Sigmoid colon (tissue), 7 donors: Measurements from ENCODE around the gene CST8. TPM values are rescaled to one million over a fixed set of nuclear protein-coding genes. Genes with fewer than 3 reads are reported as not detected.

Source experiments
- DNase-seq: peaks from one replicate; pipeline ENCODE4 v3.0.0-alpha.2; 2019
- H3K27ac ChIP-seq, 4 donors: fragments of 200-600 bp; sonication (generic); one replicate each; pipeline ENCODE4 v1.5.1; 2016 to 2019; ENCODE audit warnings: mild to moderate bottlenecking in 1 of 4
- H3K27me3 ChIP-seq, 3 donors: fragments of 200-600 bp; sonication (generic); one replicate each; pipeline ENCODE4 v1.5.1; 2019; ENCODE audit warnings: mild to moderate bottlenecking in 1 of 3
- H3K36me3 ChIP-seq, 4 donors: fragments of 200-600 bp; sonication (generic); one replicate each; pipeline ENCODE4 v1.5.1; 2016 to 2019
- H3K4me1 ChIP-seq, 4 donors: fragments of 200-600 bp; sonication (generic); one replicate each; pipeline ENCODE4 v1.5.1; 2017 to 2019
- H3K4me3 ChIP-seq, 4 donors: fragments of 200-600 bp; sonication (generic); one replicate each; pipeline ENCODE4 v1.5.1; 2017 to 2019; ENCODE audit warnings: mild to moderate bottlenecking in 2 of 4, moderate library complexity in 1 of 4
- H3K9me3 ChIP-seq, 4 donors: fragments of 200-600 bp in 3 of 4; sonication (generic) in 3 of 4; one replicate each; pipeline versions ENCODE4 v1.5.1 to v1.6.1; 2013 to 2019
- EP300 ChIP-seq, 4 donors: sonication (generic); formaldehyde crosslinking; IDR thresholded peaks; one replicate each; pipeline ENCODE4 v1.6.1; 2017; ENCODE audit warnings: antibody characterized with exemption in 4 of 4
- POLR2A ChIP-seq, 2 donors: fragments of 450-650 bp; IDR thresholded peaks; one replicate each; pipeline ENCODE4 v1.6.1; 2016; ENCODE audit warnings: antibody characterized with exemption in 2 of 2, mild to moderate bottlenecking in 2 of 2, moderate library complexity in 2 of 2
- POLR2AphosphoS5 ChIP-seq, 4 donors: sonication (generic); formaldehyde crosslinking; IDR thresholded peaks; one replicate each; pipeline ENCODE4 v1.6.1; 2017; ENCODE audit warnings: antibody characterized with exemption in 4 of 4
- WGBS, 2 donors: extraction: QIAGEN DNeasy Blood & Tissue Kit; methylation state at CpG; one replicate each; pipeline ENCODE4 v1.1.7; 2013; 5-methylcytosine and 5-hydroxymethylcytosine counted together
- intact Hi-C: fragments of 100-400 bp; cut with DNase I; formaldehyde crosslinking; loops from one replicate; pipeline ENCODE4 v1.15.1; 2023
- polyA plus RNA-seq, 3 donors: library from polyadenylated mRNA; stranded (reverse); fragments of 200-250 nt; gene quantifications; one replicate each; pipeline ENCODE4 v1.2.3, GENCODE V29; 2013
- total RNA-seq, 4 donors: library from RNA; depleted of rRNA; stranded (reverse); fragments of >200 nt; gene quantifications; one replicate each; pipeline ENCODE4 v1.1.0, GENCODE V29; 2016
- TF ChIP-seq, protein P1 (sequence below), 4 experiments: fragments of 450-650 bp in 3 of 4; fragments of 200-600 bp in 1 of 4; IDR thresholded peaks; one replicate each; pipeline ENCODE4 v1.5.1; 2016 to 2019; ENCODE audit warnings: antibody characterized with exemption in 4 of 4, mild to moderate bottlenecking in 3 of 4, moderate library complexity in 2 of 4
- donor health status: healthy with polysubstance abuse.
- donor health status: Bipolar disorder and iron deficiency.
- donor health status: healthy.

The CST8 gene
- total and polyA plus RNA-seq, 7 donors = not detected

DNA sequence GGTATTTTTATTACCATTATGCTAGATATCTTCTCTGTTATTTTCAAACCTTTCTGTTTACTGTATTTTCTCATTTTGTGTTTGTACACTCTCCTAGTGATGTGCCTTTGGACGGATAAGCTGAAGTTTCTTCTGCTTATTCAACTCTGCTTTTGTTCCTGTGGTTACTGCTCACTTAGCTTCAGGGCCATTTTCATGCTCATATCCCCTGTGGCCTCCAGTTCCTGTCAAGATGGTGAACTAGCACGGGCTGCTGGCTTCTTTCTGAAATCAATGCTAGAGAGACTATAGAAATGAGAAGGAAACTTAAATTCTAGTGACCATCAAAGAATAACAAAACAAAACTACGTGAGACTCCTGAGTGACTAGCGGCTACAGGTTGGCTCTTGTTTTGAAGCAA lies 6.8 kb upstream of the CST8 start:
- Histone ChIP-seq H3K9me3 (no peaks in the 10 kb centered on the region), H3K36me3 (no peaks in the 10 kb centered on the region), H3K27ac (no peak overlapping the region), H3K4me1 (no peaks in the 10 kb centered on the region), H3K4me3 (no peak overlapping the region), H3K27me3 (no peaks in the 10 kb centered on the region)
- WGBS, 2 donors = 58 to 76% methylated on average over 4 of the region's 4 CpGs
- intact Hi-C loops = no loop called here
- TF ChIP-seq EP300 (IDR thresholded peaks at IDR 0.05) (no peak), POLR2AphosphoS5 (IDR thresholded peaks at IDR 0.05) (no peak), POLR2A (IDR thresholded peaks at IDR 0.05) (no peak)
- TF ChIP-seq, protein P1, sequence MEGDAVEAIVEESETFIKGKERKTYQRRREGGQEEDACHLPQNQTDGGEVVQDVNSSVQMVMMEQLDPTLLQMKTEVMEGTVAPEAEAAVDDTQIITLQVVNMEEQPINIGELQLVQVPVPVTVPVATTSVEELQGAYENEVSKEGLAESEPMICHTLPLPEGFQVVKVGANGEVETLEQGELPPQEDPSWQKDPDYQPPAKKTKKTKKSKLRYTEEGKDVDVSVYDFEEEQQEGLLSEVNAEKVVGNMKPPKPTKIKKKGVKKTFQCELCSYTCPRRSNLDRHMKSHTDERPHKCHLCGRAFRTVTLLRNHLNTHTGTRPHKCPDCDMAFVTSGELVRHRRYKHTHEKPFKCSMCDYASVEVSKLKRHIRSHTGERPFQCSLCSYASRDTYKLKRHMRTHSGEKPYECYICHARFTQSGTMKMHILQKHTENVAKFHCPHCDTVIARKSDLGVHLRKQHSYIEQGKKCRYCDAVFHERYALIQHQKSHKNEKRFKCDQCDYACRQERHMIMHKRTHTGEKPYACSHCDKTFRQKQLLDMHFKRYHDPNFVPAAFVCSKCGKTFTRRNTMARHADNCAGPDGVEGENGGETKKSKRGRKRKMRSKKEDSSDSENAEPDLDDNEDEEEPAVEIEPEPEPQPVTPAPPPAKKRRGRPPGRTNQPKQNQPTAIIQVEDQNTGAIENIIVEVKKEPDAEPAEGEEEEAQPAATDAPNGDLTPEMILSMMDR (IDR thresholded peaks at IDR 0.05) = no peak
- no peak for DNase-seq

DNA sequence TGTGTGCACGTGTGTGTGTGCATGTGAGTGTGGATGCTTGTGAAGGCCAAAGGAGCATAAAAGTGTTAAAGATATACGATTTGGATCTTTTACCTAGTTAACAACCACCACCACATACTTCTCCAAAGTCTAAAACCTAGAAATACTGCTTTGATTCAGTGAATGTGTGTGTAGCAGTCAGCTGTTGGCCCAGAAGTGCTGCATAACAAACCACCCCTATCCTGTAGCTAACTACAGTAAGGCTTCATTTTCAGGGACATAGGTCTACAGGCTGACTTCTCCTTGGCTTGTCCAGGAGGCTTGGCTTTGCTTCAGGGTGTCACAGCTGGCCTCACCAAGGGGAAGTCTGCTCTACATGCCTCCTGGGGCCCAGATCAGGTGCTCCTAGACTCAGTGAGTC lies 2.4 kb upstream of the CST8 start:
- no peaks in the 10 kb centered on the region for H3K27me3 ChIP-seq
- intact Hi-C loops = no loop called here
- no peaks in the 10 kb centered on the region for H3K9me3 ChIP-seq
- no peaks in the 10 kb centered on the region for H3K36me3 ChIP-seq
- 71 to 91% methylated on average over 2 of the region's 2 CpGs for WGBS, 2 donors
- no peak overlapping the region for H3K27ac ChIP-seq
- no peak for DNase-seq
- TF ChIP-seq, protein P1 (IDR thresholded peaks at IDR 0.05) = no peak
- TF ChIP-seq EP300 (IDR thresholded peaks at IDR 0.05) (no peak), POLR2A (IDR thresholded peaks at IDR 0.05) (no peak), POLR2AphosphoS5 (IDR thresholded peaks at IDR 0.05) (no peak)
- H3K4me3 ChIP-seq = no peak overlapping the region
- no peaks in the 10 kb centered on the region for H3K4me1 ChIP-seq

DNA sequence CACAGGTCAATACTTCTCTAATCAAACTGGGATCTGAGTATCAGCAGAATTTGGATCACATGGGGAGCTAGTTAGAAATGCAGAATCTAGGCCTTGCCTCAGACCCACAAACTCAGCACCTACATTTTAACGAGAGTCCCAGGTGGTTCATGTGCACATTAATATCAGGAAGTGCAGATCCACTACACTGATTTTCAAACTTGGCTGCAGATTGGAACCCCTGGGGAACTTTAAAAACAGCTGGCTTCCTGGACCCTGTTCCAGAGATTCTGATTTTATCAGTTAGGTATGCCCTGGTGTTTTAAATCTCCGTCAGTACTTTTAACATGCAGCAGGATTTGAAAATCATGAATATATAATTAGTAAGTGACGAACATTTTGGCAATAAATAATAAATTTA lies 1.9 kb upstream of the CST8 start:
- 76 to 90% methylated on average over 3 of the region's 3 CpGs for WGBS, 2 donors

DNA sequence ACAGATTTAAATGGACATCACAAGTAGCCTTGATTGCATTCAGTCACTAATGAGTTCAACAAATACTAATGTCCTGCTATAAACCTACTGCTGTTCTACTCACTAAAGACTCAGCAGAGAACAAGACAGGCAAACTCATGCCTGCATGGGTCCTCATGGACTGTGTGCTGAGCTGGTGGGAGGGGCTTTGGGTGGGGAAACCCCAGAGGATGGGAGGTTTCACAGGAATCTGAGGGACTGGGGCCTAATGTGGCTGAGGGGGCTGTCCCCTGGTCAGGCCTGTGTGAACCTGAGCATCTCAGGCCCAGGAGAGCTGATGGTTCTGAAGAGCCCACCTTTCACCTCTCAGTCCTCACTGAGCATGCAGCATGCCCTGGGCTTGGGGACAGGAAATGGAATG lies 1.4 kb downstream of the CST8 start:
- intact Hi-C loops = no loop called here
- Histone ChIP-seq H3K9me3 (no peaks in the 10 kb centered on the region), H3K4me1 (no peaks in the 10 kb centered on the region), H3K36me3 (no peaks in the 10 kb centered on the region), H3K4me3 (no peak overlapping the region), H3K27me3 (no peaks in the 10 kb centered on the region), H3K27ac (no peak overlapping the region)
- TF ChIP-seq POLR2A (IDR thresholded peaks at IDR 0.05) (no peak), EP300 (IDR thresholded peaks at IDR 0.05) (no peak), POLR2AphosphoS5 (IDR thresholded peaks at IDR 0.05) (no peak)
- TF ChIP-seq, protein P1 (IDR thresholded peaks at IDR 0.05) = no peak
- no peak for DNase-seq

More for the DNA sequence above, 1.9 kb upstream of the CST8 start:
- Histone ChIP-seq H3K36me3 (no peaks in the 10 kb centered on the region), H3K4me3 (no peak overlapping the region), H3K9me3 (no peaks in the 10 kb centered on the region), H3K27ac (no peak overlapping the region), H3K27me3 (no peaks in the 10 kb centered on the region), H3K4me1 (no peaks in the 10 kb centered on the region)
- TF ChIP-seq POLR2A (IDR thresholded peaks at IDR 0.05) = no peak
- no peak for TF ChIP-seq EP300 (IDR thresholded peaks at IDR 0.05)
- TF ChIP-seq, protein P1 (IDR thresholded peaks at IDR 0.05) = no peak
- TF ChIP-seq POLR2AphosphoS5 (IDR thresholded peaks at IDR 0.05) = no peak
- no peak for DNase-seq
- intact Hi-C loops = no loop called here

DNA sequence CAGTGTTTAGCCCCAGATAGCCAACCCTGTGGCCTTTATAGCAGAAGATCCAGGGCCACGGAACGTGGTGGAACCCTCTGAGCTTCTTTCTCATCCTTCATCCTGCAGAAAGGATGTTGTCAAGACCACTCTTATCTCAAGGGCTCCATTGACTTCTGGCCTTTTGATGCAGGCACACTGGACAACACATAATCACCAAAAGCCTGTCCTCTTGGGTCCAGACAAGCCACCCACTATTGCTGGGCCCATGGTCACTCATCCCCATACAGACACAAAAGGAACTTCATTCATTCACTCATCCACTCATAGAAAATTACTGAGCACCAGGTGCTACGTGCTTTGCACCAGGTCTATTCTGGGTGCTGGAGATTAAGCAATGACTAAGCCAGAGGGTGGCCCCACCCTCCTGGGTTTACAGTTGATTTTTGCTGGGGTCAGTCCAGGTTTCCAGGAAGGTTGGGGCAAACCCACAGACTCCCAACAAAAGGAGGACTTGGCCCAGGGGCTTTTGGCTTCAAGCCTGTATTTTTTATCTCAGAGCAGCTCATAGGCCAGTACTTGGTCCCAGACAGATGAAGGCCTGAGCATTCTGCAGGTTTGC lies 2.4 kb downstream of the CST8 start:
- intact Hi-C loops = no loop called here
- no peak for DNase-seq
- H3K27me3 ChIP-seq = no peaks in the 10 kb centered on the region
- H3K9me3 ChIP-seq = no peaks in the 10 kb centered on the region
- 62 to 86% methylated on average over 3 of the region's 3 CpGs for whole genome bisulfite sequencing, 2 donors
- H3K27ac ChIP-seq = no peak overlapping the region
- no peak overlapping the region for H3K4me3 ChIP-seq
- H3K4me1 ChIP-seq = no peaks in the 10 kb centered on the region
- no peaks in the 10 kb centered on the region for H3K36me3 ChIP-seq
- TF ChIP-seq POLR2A (IDR thresholded peaks at IDR 0.05) (no peak), EP300 (IDR thresholded peaks at IDR 0.05) (no peak), POLR2AphosphoS5 (IDR thresholded peaks at IDR 0.05) (no peak)
- TF ChIP-seq, protein P1 (IDR thresholded peaks at IDR 0.05) = no peak
